Glomerular endothelial cell (primary cell): ENCODE data around the gene TOMM22. TPM values are rescaled to one million over a fixed set of nuclear protein-coding genes. Genes with fewer than 3 reads are reported as not detected.

ENCODE experiments used
- DNase-seq: peaks from one replicate; pipeline ENCODE4 v3.0.0-alpha.2; 2011; ENCODE audit warnings: low read depth, low spot score; ENCODE audit errors: extremely low read depth
- total RNA-seq: library from RNA; depleted of rRNA; stranded (reverse); fragments of >200 nt; gene quantifications from 2 replicates; pipeline ENCODE4 v1.2.3, GENCODE V29; 2015

TOMM22 gene
- total RNA-seq, 1 donor from 2014 or later = 38.9 TPM

DNA sequence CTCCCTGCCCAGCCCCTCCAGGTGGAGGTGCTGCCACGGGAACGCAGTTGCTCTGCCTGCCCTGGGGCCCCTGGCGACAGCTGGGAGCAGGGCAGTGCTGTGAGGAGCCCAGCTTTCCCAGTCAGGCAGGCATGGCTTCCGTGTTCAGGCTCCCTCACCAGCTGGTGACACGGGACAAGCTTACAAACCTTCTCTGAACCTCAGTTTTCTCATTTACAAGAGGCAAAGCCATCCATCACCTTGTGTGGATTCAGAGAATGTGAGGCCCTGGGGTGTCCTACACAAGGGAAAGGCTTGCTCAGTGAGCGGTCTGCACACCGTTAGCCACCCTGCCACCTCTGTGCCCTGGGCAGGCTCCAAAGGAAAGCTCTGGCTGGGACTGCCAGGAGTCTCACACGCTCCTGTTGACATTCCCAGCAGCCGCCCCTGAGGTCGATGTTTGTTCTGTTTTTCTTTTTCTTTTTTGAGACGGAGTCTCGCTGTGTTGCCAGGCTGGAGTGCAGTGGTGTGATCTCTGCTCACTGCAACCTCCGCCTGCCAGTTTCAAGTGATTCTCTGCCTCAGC lies 50.6 kb downstream of the TOMM22 start:
- DNase-seq = no peak

DNA sequence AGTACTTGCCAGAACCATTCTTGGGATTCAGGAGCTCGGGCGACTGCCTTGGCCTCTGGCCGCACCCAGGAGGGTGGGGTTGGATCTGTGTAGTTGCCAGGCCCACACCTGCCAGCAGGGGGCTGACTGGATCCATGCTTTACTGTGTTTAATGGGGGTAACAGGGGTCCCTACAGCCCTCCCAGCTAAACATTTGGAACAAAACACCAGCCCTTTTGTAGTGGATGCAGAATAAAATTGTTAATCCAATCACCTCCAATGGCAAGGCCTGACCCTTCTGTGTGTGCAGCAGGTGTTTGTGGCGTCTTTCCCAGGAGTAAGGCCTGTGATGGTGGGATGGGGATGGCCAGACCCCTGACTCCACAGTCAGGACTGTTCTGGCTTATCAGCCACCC lies 51.6 kb downstream of the TOMM22 start:
- DNase-seq = no peak

DNA sequence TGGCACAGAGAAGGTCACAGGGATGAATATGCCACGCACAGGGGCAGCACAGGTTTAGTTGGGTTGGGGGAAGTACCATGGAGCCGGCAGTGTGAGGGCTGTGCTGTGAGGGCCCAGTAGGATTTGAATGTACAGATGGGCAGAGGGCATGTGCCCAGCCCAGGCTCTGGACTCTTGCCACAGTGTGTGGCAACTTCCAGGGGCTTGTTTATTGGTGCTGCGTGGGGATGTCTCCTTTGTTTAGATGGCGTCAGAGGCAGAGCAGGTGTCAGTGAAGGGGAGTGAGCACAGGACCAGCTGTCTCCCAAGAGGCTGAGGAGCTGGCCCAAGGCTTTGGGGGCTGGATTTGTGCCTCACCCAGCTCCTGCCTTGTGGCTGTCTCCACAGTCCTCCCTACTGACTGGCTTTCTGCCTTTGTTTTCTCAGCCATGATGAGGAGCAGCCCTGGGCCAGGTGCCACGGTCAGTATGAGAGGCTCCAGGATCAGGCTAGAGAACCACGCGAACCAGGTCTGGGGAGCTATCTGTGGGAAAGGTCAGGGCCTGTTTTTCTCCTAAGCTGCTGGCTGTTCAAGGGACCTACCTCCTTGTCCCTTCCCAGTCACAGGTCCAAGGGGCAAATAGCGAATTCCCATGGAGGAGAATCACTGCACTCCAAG lies 52.1 kb downstream of the TOMM22 start:
- DNase-seq = no peak

DNA sequence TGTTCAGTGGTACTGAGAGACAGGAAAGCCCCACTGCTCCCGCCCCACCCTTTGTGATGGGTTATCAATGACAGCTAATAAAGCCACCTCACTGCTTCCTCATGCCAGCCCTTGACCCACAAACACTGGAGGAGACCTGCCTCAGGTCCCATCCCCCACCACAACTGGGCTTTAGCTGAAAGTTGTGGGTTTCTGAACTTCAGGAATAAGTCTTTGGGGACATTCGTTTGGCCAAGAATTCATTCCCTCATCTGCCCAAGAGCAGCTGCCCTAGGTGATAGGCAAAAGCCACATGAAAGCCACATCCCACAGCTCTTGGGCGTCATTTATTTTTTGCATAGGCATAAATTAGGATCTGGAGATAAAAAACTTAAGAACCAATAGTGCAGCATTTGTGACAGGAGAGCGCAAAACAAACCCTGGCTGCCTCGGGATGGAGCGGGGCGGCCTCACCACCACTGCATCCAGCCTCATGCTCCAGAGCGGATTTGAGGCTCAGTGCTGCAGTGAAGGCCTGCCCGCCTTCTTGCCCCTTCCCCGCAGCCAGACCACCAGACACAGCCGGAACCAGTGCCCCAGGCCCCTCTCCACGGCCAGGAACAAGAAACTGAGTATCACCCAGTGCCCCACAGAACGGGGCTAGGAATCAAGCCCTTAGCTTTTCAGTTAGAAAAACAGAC lies 52.8 kb downstream of the TOMM22 start:
- DNase-seq = no peak

Other genes with a start within 250 kb of the TOMM22 start
- not detected in 2 replicates for gene KCNJ4, start 226.8 kb upstream of the TOMM22 start, total RNA-seq
- 36.2 and 61.1 TPM in 2 replicates for gene KDELR3, start 213.9 kb upstream of the TOMM22 start, total RNA-seq
- gene DDX17, start 175.6 kb upstream of the TOMM22 start, total RNA-seq = 214 and 364 TPM in 2 replicates
- 1.3 TPM in 1 of 2 replicates, not detected in the other for gene DMC1, start 111.8 kb upstream of the TOMM22 start, total RNA-seq
- gene FAM227A, start 25.6 kb upstream of the TOMM22 start, total RNA-seq = 1.9 and 3.3 TPM in 2 replicates
- 23.7 and 28.0 TPM in 2 replicates for gene CBY1, start 25.3 kb upstream of the TOMM22 start, total RNA-seq
- 64.8 and 78.3 TPM in 2 replicates for gene JOSD1, start 19.0 kb downstream of the TOMM22 start, total RNA-seq
- 27.0 and 45.6 TPM in 2 replicates for gene GTPBP1, start 24.0 kb downstream of the TOMM22 start, total RNA-seq
- 79.8 and 153 TPM in 2 replicates for gene SUN2, start 74.0 kb downstream of the TOMM22 start, total RNA-seq
- 14.6 and 20.2 TPM in 2 replicates for gene DNAL4, start 112.2 kb downstream of the TOMM22 start, total RNA-seq
- 1.1 and 3.7 TPM in 2 replicates for gene NPTXR, start 162.1 kb downstream of the TOMM22 start, total RNA-seq
- 49.6 and 50.9 TPM in 2 replicates for gene CBX6, start 190.3 kb downstream of the TOMM22 start, total RNA-seq